Loucy (cell line): ENCODE measurements around the gene ZFAND3.

Source experiments
- CTCF ChIP-seq: fragments of 200-600 bp; sonication (generic); conservative IDR thresholded peaks from 2 replicates; pipeline ENCODE4 v1.5.1; 2014; ENCODE audit warnings: mild to moderate bottlenecking, antibody characterized with exemption, low read length
- EZH2phosphoT487 ChIP-seq: fragments of 200-600 bp; IDR thresholded peaks from 2 replicates; pipeline ENCODE4 v1.6.1; 2018; ENCODE audit warnings: antibody characterized with exemption, mild to moderate bottlenecking, moderate library complexity, borderline replicate concordance

GRCh38 chr6:38195113-38195635, 375.6 kb downstream of the ZFAND3 start:
- no peak for TF ChIP-seq CTCF
- TF ChIP-seq EZH2phosphoT487, result no peak
